HG02678 (cell line): ENCODE measurements around the gene CRADD.
"Not testable (repeated sequence)": the region's sequence is repeated elsewhere in the genome, so short reads cannot be mapped to it uniquely, and the experiment has no call there.

Source experiments
- ATAC-seq: cut with Tn5 transposase; IDR thresholded peaks from one replicate; pipeline ENCODE4 v1.9.1; 2021; ENCODE audit warnings: mild to moderate bottlenecking, moderate library complexity; ENCODE audit not compliant: unreplicated experiment

The CRADD gene

GRCh38 chr12:93754859-93755258 is 77.7 kb downstream of the CRADD start:
- ATAC-seq, result not testable (repeated sequence)

- no peak for ATAC-seq
These were observed 79.1 kb downstream of the CRADD start for GRCh38 chr12:93756288-93756687.

- no peak for ATAC-seq
These were observed 80.9 kb downstream of the CRADD start for GRCh38 chr12:93757792-93758694.

- no peak for ATAC-seq
These were observed 81.7 kb downstream of the CRADD start for GRCh38 chr12:93758801-93759373.

GRCh38 chr12:93759512-93760081 is 82.4 kb downstream of the CRADD start:
- ATAC-seq, result no peak

GRCh38 chr12:93760275-93760875 is 83.2 kb downstream of the CRADD start:
- ATAC-seq, result no peak

- no peak for ATAC-seq
These were observed 85.0 kb downstream of the CRADD start for GRCh38 chr12:93762059-93762719.

GRCh38 chr12:93762912-93763553 is 85.9 kb downstream of the CRADD start:
- no peak for ATAC-seq

GRCh38 chr12:93763746-93764147 is 86.6 kb downstream of the CRADD start:
- ATAC-seq, result no peak

GRCh38 chr12:93766371-93766770 is 89.2 kb downstream of the CRADD start:
- no peak for ATAC-seq

- ATAC-seq, result no peak
These were observed 89.8 kb downstream of the CRADD start for GRCh38 chr12:93766796-93767523.

GRCh38 chr12:93767524-93767863 is 90.3 kb downstream of the CRADD start:
- ATAC-seq, result no peak

GRCh38 chr12:93772003-93772700 is 95.0 kb downstream of the CRADD start:
- no peak for ATAC-seq

GRCh38 chr12:93773122-93773871 is 96.1 kb downstream of the CRADD start:
- ATAC-seq, result no peak

- no peak for ATAC-seq
These were observed 99.4 kb downstream of the CRADD start for GRCh38 chr12:93776581-93777018.

GRCh38 chr12:93777254-93777653 is 100.1 kb downstream of the CRADD start:
- no peak for ATAC-seq

GRCh38 chr12:93778306-93778705 is 101.1 kb downstream of the CRADD start:
- no peak for ATAC-seq

GRCh38 chr12:93778766-93779165 is 101.6 kb downstream of the CRADD start:
- no peak for ATAC-seq
